Measurements from ENCODE around the gene DECR2.

The DECR2 gene

GRCh38 chr16:450785-451512 lies 49.3 kb downstream of the DECR2 start:
- no peak for DNase-seq

GRCh38 chr16:454397-454940 lies 52.8 kb downstream of the DECR2 start:
- DNase-seq: no peak

- no peak for DNase-seq
Observed at GRCh38 chr16:455453-455852, 53.8 kb downstream of the DECR2 start.

- no peak for DNase-seq
Observed at GRCh38 chr16:456891-457483, 55.3 kb downstream of the DECR2 start.

GRCh38 chr16:457732-458400 lies 56.2 kb downstream of the DECR2 start:
- no peak for DNase-seq

GRCh38 chr16:459761-460160 lies 58.1 kb downstream of the DECR2 start:
- DNase-seq: no peak

GRCh38 chr16:460787-461186 lies 59.1 kb downstream of the DECR2 start:
- DNase-seq: no peak

Data from stimulated activated CD4-positive, alpha-beta T cell treated with anti-CD3 and anti-CD28 coated beads, Interleukin-2, amount 100 ng/mL, for 48 hours (primary cell).